ENCODE data around the gene CTDP1. TPM values are rescaled to one million over a fixed set of nuclear protein-coding genes. Genes with fewer than 3 reads are reported as not detected.

CTDP1 gene
- total RNA-seq, 1 donor from 2014 or later = 43.3 TPM

DNA sequence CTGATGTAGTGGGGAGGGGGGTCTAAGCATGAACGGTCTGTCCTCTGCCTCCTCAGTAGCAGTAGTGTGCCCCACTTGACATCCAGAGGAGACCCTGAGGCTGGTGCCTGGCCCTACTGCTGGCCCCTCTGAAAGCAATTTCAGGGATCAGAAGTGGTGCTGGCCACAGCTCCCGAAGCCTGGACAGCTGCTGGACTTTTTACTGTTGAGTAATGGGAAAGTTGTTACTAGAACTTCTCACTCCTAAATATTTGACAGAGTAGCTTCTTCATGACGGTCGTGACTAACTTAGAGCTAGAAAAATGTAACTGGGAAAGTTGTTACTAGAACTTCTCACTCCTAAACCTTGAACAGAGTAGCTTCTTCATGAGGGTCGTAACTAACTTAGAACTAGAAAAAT lies 23.3 kb downstream of the CTDP1 start:
- H3K36me3 Mint-ChIP-seq (ENCODE audit: low read depth) = peaks cover 72% of the 10 kb centered on the region
- no peaks in the 10 kb centered on the region for H3K9me3 Mint-ChIP-seq
- no peak for DNase-seq (ENCODE audit: low spot score)
- no peak overlapping the region for H3K4me3 Mint-ChIP-seq (ENCODE audit: low read depth)
- peaks cover 3% of the 10 kb centered on the region for H3K4me1 Mint-ChIP-seq (ENCODE audit: low read depth)
- H3K27ac Mint-ChIP-seq = no peak overlapping the region
- intact Hi-C loops (cut with micrococcal nuclease) = no loop called here
- H3K27me3 Mint-ChIP-seq (ENCODE audit: low read depth) = no peaks in the 10 kb centered on the region

- Mint-ChIP-seq H3K36me3 (ENCODE audit: low read depth) (peaks cover 68% of the 10 kb centered on the region), H3K4me3 (ENCODE audit: low read depth) (no peak overlapping the region), H3K9me3 (no peaks in the 10 kb centered on the region), H3K27ac (no peak overlapping the region), H3K27me3 (ENCODE audit: low read depth) (no peaks in the 10 kb centered on the region), H3K4me1 (ENCODE audit: low read depth) (peaks cover 5% of the 10 kb centered on the region)
- no peak for DNase-seq (ENCODE audit: low spot score)
- intact Hi-C loops (cut with micrococcal nuclease) = no loop called here
Observed at GRCh38 chr18:79704631-79705030, 25.0 kb downstream of the CTDP1 start.

- Mint-ChIP-seq H3K4me1 (ENCODE audit: low read depth) (peaks cover 5% of the 10 kb centered on the region), H3K27me3 (ENCODE audit: low read depth) (no peaks in the 10 kb centered on the region), H3K9me3 (no peaks in the 10 kb centered on the region), H3K4me3 (ENCODE audit: low read depth) (no peak overlapping the region), H3K36me3 (ENCODE audit: low read depth) (peaks cover 66% of the 10 kb centered on the region), H3K27ac (no peak overlapping the region)
- intact Hi-C loops (cut with micrococcal nuclease) = no loop called here
- no peak for DNase-seq (ENCODE audit: low spot score)
Observed at GRCh38 chr18:79705272-79705671, 25.7 kb downstream of the CTDP1 start.

- intact Hi-C loops (cut with micrococcal nuclease) = no loop called here
- Mint-ChIP-seq H3K27me3 (ENCODE audit: low read depth) (no peaks in the 10 kb centered on the region), H3K4me1 (ENCODE audit: low read depth) (peaks cover 5% of the 10 kb centered on the region), H3K9me3 (no peaks in the 10 kb centered on the region), H3K4me3 (ENCODE audit: low read depth) (no peak overlapping the region), H3K27ac (no peak overlapping the region), H3K36me3 (ENCODE audit: low read depth) (peaks cover 64% of the 10 kb centered on the region)
- DNase-seq (ENCODE audit: low spot score) = no peak
Observed at GRCh38 chr18:79706006-79706405, 26.4 kb downstream of the CTDP1 start.

DNA sequence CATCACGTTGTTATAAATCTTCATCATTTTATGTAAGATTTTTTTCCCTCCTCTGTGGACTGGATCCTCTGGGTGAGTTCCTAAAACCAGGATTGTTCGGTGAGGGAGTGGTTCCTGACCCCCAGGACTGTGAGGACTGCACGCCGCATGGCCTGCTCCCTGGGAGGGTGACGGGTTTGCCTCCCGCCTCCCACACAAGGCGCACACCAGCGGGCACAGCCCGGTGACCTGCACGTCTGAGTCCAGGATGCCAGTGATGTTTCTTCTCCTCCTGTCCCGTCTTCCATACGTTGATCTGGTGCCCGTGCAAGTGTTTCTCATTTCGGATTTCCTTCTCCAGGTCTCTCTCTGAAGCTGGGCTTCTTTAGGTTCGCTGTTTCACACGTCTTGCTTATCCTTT lies 27.1 kb downstream of the CTDP1 start:
- Mint-ChIP-seq H3K27me3 (ENCODE audit: low read depth) (no peaks in the 10 kb centered on the region), H3K4me3 (ENCODE audit: low read depth) (no peak overlapping the region), H3K9me3 (no peaks in the 10 kb centered on the region), H3K4me1 (ENCODE audit: low read depth) (peaks cover 5% of the 10 kb centered on the region), H3K36me3 (ENCODE audit: low read depth) (peaks cover 66% of the 10 kb centered on the region), H3K27ac (peak overlapping the region; percentile 8)
- DNase-seq (ENCODE audit: low spot score) = no peak
- intact Hi-C loops (cut with micrococcal nuclease) = no loop called here

DNA sequence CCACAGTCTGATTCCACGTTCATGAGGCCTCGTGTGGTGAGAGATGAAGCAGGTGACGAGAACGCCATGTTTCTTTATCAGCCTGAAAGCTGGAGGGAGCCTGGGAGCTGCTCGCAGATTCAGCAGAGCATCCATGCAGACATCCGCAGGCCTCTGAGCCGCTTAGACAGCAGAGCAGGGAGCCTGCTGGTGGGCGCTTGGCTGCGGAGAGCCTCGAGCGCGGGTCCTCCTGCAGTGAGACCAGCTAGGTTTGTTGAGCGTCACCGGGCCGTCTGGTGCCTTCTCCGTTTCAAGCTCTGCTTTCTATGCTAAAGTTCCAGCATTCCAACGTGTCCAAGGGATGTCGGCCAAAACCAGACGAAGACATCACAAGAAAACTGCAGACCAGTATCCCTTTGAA lies 27.6 kb downstream of the CTDP1 start:
- peaks cover 5% of the 10 kb centered on the region for H3K4me1 Mint-ChIP-seq (ENCODE audit: low read depth)
- H3K4me3 Mint-ChIP-seq (ENCODE audit: low read depth) = no peak overlapping the region
- peaks cover 65% of the 10 kb centered on the region for H3K36me3 Mint-ChIP-seq (ENCODE audit: low read depth)
- no peak for DNase-seq (ENCODE audit: low spot score)
- no peak overlapping the region for H3K27ac Mint-ChIP-seq
- H3K27me3 Mint-ChIP-seq (ENCODE audit: low read depth) = no peaks in the 10 kb centered on the region
- intact Hi-C loops (cut with micrococcal nuclease) = no loop called here
- H3K9me3 Mint-ChIP-seq = no peaks in the 10 kb centered on the region

DNA sequence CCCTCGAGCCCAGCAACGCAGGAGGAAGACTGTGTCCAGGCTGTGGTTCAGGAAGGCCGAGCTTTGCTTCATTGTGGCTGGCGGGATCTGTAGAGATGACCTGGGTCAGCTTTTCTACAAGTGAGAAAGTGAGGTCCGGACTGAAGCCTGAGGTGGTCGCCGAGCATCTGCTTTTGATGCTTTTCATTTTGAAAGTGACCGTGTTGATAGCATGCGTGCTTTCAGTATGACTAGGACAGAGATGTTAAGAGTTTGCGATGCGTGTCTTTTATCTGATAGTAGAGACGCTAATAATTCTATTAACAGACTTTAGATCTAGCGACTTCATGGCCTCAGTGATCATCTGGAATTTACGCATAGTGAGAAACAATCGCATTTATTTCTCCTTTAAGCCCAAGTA lies 28.1 kb downstream of the CTDP1 start:
- Mint-ChIP-seq H3K27me3 (ENCODE audit: low read depth) (no peaks in the 10 kb centered on the region), H3K4me3 (ENCODE audit: low read depth) (no peak overlapping the region), H3K9me3 (no peaks in the 10 kb centered on the region), H3K4me1 (ENCODE audit: low read depth) (peaks cover 5% of the 10 kb centered on the region), H3K36me3 (ENCODE audit: low read depth) (peaks cover 68% of the 10 kb centered on the region), H3K27ac (no peak overlapping the region)
- DNase-seq (ENCODE audit: low spot score) = no peak
- intact Hi-C loops (cut with micrococcal nuclease) = no loop called here

GRCh38 chr18:79708412-79708811 lies 28.8 kb downstream of the CTDP1 start:
- peaks cover 70% of the 10 kb centered on the region for H3K36me3 Mint-ChIP-seq (ENCODE audit: low read depth)
- H3K4me3 Mint-ChIP-seq (ENCODE audit: low read depth) = no peak overlapping the region
- no peaks in the 10 kb centered on the region for H3K27me3 Mint-ChIP-seq (ENCODE audit: low read depth)
- intact Hi-C loops (cut with micrococcal nuclease) = no loop called here
- H3K27ac Mint-ChIP-seq = no peak overlapping the region
- H3K4me1 Mint-ChIP-seq (ENCODE audit: low read depth) = peaks cover 5% of the 10 kb centered on the region
- H3K9me3 Mint-ChIP-seq = no peaks in the 10 kb centered on the region
- DNase-seq (ENCODE audit: low spot score) = no peak

DNA sequence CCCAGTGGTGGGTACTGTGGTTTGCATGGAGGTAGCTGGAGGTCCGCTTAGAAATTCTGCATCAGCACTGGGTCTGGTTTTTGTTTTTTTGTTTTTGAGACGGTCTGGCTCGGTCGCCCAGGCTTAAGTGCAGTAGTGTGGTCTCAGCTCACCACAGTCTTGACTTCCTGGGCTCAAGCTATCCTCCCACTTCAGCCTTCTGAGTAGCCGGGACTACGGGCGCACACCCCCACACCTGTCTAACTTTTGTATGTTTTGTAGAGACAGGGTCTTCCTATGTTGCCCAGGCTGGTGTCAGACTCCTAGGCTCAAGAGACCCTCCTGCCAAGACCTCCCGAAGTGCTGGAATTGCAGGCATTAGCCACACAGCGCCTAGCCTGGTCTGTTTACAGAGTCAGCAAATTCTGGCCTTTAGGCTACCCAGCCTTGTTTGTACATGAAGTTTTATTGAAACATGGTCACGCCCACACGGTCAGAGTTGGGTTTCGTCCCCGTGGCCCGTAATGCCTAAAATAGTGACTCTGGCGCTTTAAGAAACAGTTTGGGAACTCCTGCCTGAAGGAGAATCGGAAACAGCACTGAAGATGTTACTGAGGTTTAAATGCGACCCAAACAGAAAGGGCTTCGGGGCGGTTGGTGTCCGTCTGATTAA lies 32.7 kb downstream of the CTDP1 start:
- intact Hi-C loops (cut with micrococcal nuclease) = no loop called here
- Mint-ChIP-seq H3K9me3 (no peaks in the 10 kb centered on the region), H3K4me3 (ENCODE audit: low read depth) (no peak overlapping the region), H3K36me3 (ENCODE audit: low read depth) (peaks cover 58% of the 10 kb centered on the region), H3K27ac (no peak overlapping the region), H3K4me1 (ENCODE audit: low read depth) (peaks cover 4% of the 10 kb centered on the region), H3K27me3 (ENCODE audit: low read depth) (no peaks in the 10 kb centered on the region)
- DNase-seq (ENCODE audit: low spot score) = no peak

DNA sequence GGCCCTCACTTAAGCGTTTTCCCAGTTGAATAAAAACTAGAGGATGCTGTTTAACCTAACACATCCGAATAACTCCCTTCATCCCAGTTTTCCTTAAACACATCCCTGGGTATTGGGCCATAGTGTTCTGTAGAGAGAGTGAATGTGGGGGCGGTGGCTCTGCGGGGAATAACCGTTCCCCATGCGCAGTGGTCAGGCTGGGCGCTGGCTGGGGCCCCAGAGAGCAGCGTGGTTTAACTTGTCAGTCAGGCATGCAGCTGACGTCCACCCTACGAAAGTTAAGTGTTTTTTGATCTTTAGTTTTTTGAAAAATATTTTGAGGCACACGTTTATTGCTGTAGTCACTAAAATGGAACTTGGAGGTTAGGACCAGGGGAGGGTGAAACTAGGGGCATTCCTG lies 33.7 kb downstream of the CTDP1 start:
- Mint-ChIP-seq H3K4me3 (ENCODE audit: low read depth) (no peak overlapping the region), H3K9me3 (no peaks in the 10 kb centered on the region), H3K27ac (no peak overlapping the region), H3K4me1 (ENCODE audit: low read depth) (peaks cover 2% of the 10 kb centered on the region), H3K27me3 (ENCODE audit: low read depth) (no peaks in the 10 kb centered on the region), H3K36me3 (ENCODE audit: low read depth) (peaks cover 52% of the 10 kb centered on the region)
- DNase-seq (ENCODE audit: low spot score) = no peak
- intact Hi-C loops (cut with micrococcal nuclease) = no loop called here

- H3K9me3 Mint-ChIP-seq = peaks cover 6% of the 10 kb centered on the region
- intact Hi-C loops (cut with micrococcal nuclease) = no loop called here
- H3K36me3 Mint-ChIP-seq (ENCODE audit: low read depth) = peaks cover 60% of the 10 kb centered on the region
- no peak overlapping the region for H3K4me3 Mint-ChIP-seq (ENCODE audit: low read depth)
- no peaks in the 10 kb centered on the region for H3K27me3 Mint-ChIP-seq (ENCODE audit: low read depth)
- H3K27ac Mint-ChIP-seq = no peak overlapping the region
- peaks cover 2% of the 10 kb centered on the region for H3K4me1 Mint-ChIP-seq (ENCODE audit: low read depth)
- DNase-seq (ENCODE audit: low spot score) = no peak
Observed at GRCh38 chr18:79714531-79715240, 35.1 kb downstream of the CTDP1 start.

DNA sequence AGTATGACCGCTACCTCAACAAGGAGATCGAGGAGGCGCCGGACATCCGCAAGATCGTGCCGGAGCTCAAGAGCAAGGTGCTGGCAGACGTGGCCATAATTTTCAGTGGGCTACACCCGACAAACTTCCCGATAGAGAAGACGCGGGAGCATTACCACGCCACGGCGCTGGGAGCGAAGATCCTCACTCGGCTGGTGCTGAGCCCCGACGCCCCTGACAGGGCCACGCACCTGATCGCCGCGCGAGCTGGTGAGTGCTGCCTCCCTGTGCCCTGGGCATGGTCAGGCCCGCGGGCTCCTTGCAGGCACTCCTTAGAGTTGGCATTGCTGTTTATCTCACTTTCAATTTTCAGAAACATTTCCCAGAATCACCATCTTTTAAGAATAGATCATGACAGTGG lies 35.7 kb downstream of the CTDP1 start:
- Mint-ChIP-seq H3K4me1 (ENCODE audit: low read depth) (peaks cover 2% of the 10 kb centered on the region), H3K27ac (no peak overlapping the region), H3K27me3 (ENCODE audit: low read depth) (no peaks in the 10 kb centered on the region), H3K9me3 (peaks cover 6% of the 10 kb centered on the region), H3K4me3 (ENCODE audit: low read depth) (no peak overlapping the region), H3K36me3 (ENCODE audit: low read depth) (peaks cover 61% of the 10 kb centered on the region)
- intact Hi-C loops (cut with micrococcal nuclease) = no loop called here
- no peak for DNase-seq (ENCODE audit: low spot score)

GRCh38 chr18:79717059-79717458 lies 37.5 kb downstream of the CTDP1 start:
- no peak for DNase-seq (ENCODE audit: low spot score)
- intact Hi-C loops (cut with micrococcal nuclease) = no loop called here
- Mint-ChIP-seq H3K4me1 (ENCODE audit: low read depth) (peaks cover 2% of the 10 kb centered on the region), H3K27ac (no peak overlapping the region), H3K27me3 (ENCODE audit: low read depth) (no peaks in the 10 kb centered on the region), H3K36me3 (ENCODE audit: low read depth) (peaks cover 61% of the 10 kb centered on the region), H3K9me3 (peaks cover 6% of the 10 kb centered on the region), H3K4me3 (ENCODE audit: low read depth) (no peak overlapping the region)
